Placental pericyte (primary cell): ENCODE data around the gene FAM200C. TPM values are rescaled to one million over a fixed set of nuclear protein-coding genes. Genes with fewer than 3 reads are reported as not detected.

Experiments
- total RNA-seq: library from RNA; depleted of rRNA; stranded (reverse); fragments of >200 nt; gene quantifications from 2 replicates; pipeline ENCODE4 v1.2.3, GENCODE V29; 2012

Gene FAM200C
- 2.2 and 3.4 TPM in 2 replicates for total RNA-seq

GRCh38 chr5:160399402-160400353 lies at the start of gene FAM200C:
TSS of gene FAM200C (minus strand) at chr5:160400054. CDS start at chr5:160395490, 4,564 bp downstream.

GRCh38 chr5:160421625-160422258 lies 21.9 kb upstream of the FAM200C start, which contains the start of gene PTTG1:
TSS of gene PTTG1 (plus strand) at chr5:160421855. CDS start at chr5:160422313, 458 bp downstream.

GRCh38 chr5:160418561-160419457 lies 19.0 kb upstream of the FAM200C start, which contains the start of gene SLU7:
TSS of gene SLU7 (minus strand) at chr5:160419081. CDS start at chr5:160415294, 3,787 bp downstream.

GRCh38 chr5:160369990-160370712 lies 29.7 kb downstream of the FAM200C start, which contains the start of gene C1QTNF2:
TSS of gene C1QTNF2 (minus strand) at chr5:160370626. CDS start at chr5:160355011, 15,615 bp downstream.

Other genes starting within 250 kb of the FAM200C start
- not detected in 2 replicates for gene FABP6, start 170.5 kb downstream of the FAM200C start, total RNA-seq
- gene CCNJL, start 87.5 kb downstream of the FAM200C start, total RNA-seq = 3.3 and 4.9 TPM in 2 replicates
- 0.72 TPM in 1 of 2 replicates, not detected in the other for gene C1QTNF2, start 29.4 kb downstream of the FAM200C start, total RNA-seq
- gene SLU7, start 19.0 kb upstream of the FAM200C start, total RNA-seq = 30.1 and 120 TPM in 2 replicates
- 62.8 and 153 TPM in 2 replicates for gene PTTG1, start 21.8 kb upstream of the FAM200C start, total RNA-seq